PC-9 (cell line): ENCODE measurements around the gene UBXN2A.

ENCODE experiments used
- CTCF ChIP-seq: fragments of 200-600 bp; sonication (generic); conservative IDR thresholded peaks from 2 replicates; pipeline ENCODE4 v1.6.1; 2017; ENCODE audit warnings: mixed run types, antibody characterized with exemption, mild to moderate bottlenecking, moderate library complexity
- EZH2 ChIP-seq: fragments of 200-600 bp; sonication (generic); IDR thresholded peaks from 2 replicates; pipeline ENCODE4 v1.8.0; 2017; ENCODE audit warnings: antibody characterized with exemption, low read depth

- TF ChIP-seq CTCF: no peak
- no peak for TF ChIP-seq EZH2
Measured at GRCh38 chr2:24011250-24012104, 71.2 kb downstream of the UBXN2A start.
